GM21576 (cell line): ENCODE data around the gene AQP4.

Experiments used
- ATAC-seq: cut with Tn5 transposase; IDR thresholded peaks from one replicate; pipeline ENCODE4 v1.9.1; 2021; ENCODE audit warnings: mild to moderate bottlenecking, moderate library complexity; ENCODE audit not compliant: unreplicated experiment

AQP4 gene

DNA sequence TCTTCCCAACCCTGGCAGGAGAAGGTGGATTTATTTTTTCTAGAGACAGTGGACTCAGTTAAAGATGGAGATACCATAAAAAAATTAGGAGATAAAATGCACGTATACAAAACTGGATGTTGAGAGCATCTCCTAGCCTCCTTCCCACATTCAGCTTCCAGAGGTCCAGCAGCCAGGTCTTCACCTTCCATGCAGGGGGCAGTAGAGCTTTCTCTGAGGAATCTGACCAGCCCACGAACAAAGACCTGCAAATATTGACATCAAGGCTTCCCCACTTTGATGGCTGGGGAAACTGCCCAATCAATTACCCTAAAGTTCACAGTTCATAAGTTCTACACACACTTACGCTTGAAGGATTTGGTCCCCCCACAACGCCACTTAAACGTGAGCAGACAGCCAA is 24.5 kb downstream of the AQP4 start:
- ATAC-seq, result no peak

DNA sequence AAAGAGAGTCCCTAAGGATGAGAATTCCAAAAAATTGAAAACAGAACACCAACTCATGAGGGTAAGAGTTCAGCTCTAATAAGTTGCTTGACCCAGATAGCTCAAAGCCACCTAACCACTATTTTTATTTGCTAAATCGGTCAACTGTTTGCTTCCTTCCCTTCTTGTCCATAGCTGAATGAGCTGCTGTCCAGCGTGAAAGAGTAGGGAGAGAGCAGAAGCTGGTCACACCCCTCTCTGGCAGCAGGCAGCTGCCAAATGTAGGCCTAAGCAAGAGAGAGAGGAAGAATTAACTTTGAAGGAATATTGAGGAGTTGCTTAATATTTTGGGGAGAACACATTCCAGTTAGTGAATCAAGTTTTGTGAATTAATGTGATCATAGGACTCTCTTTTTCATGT is 25.9 kb downstream of the AQP4 start:
- no peak for ATAC-seq

DNA sequence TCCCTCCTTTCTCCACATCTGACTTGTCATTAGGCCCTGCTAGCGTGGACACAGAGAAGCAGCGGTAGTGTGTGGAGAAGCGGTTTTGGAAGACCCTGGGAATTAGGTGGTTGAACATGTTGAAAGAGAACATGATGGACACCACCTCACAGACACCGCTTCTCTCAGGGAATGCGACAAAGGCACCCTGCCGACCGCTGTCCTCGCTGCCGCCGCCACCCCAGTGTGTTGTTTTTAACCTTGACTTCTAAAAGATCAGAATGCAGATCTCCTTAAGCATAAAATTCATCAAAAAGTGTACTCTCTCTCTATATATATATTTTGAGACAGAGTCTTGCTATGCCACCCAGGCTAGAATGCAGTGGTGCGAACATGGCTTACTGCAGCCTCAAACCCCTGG is 33.2 kb downstream of the AQP4 start:
- ATAC-seq, result no peak

DNA sequence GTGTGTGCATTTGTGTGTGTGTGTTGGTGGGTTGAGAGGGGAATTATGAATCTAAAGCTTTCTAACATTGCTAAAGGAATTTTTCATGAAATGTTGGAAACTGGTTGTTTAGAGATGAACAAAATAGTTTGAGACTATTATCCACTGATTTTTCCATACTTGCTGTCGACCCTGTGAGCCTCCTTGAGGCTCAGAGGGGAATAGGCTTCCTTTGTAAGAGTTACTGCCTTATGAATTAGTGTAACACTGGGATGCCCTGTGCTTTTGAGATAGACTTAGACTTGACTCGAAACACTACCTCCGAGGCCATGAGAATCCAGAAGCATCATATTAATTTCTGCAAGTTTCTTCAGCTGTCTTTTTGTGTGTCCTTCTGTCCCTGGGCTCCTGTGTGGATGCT is 37.9 kb downstream of the AQP4 start:
- no peak for ATAC-seq

DNA sequence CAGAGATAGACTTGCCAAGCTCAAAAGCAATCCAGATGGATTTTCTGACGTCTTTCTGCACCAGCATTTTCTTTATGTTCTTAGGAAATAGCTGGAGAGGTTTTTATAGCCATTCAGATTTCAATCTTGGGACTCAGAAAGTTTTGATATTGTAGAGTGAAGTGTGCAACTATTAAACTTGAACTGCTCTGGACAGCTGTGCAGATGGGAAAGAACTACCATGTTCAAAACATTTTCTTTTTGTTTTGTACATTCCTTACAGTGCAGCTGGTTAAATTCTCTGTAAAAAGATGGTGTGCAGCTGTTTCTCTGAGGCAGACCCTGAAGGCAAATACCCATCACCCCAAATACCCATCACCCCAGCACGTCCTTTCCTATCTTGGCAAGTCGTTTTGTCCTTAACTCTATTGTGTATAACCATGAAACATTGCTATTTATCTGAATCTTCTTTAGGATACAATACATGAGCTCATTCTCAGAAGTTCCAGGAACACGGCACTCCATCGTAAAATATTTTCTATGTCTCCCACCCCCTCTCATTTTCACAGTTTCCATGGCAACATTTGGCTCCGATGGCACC is 38.8 kb downstream of the AQP4 start:
- ATAC-seq, result no peak

DNA sequence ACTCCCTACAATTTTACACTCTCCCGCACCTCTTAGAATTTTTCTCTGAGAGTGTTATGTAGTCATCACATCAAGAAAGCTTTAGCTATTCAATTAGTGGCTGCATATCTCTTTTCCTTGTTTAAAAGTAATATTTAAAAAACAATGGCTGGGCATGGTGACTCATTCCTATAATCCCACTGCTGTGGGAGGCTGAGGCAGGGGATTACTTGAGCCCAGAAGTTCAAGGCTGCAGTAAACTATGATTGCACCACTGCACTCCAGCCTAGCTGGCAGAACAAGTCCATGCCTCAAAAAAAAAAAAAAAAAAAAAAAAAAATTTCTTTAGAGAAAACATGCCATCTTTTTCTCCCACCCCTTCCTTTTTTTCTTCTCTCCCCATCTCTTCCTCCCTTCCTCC is 44.3 kb downstream of the AQP4 start:
- no peak for ATAC-seq

DNA sequence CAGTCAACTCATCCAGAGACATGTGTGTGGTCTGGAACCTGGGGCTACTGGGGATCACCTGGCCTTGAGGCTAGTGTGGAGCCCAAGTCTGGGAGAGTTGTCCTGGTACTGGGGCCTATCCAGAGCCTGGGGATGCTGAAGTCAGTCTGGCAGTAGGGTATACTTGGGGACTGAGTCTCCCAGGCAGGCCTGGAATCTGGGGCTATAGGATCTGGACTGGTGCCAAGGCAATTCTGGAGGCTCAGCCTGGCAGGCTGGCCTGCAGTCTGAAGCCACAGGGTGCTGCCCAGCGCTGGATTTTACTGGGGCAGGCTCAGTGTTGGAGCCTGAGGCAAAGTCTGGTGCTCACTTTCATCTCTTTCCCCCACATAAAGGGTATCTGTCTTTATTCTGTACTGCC is 46.5 kb downstream of the AQP4 start:
- no peak for ATAC-seq

DNA sequence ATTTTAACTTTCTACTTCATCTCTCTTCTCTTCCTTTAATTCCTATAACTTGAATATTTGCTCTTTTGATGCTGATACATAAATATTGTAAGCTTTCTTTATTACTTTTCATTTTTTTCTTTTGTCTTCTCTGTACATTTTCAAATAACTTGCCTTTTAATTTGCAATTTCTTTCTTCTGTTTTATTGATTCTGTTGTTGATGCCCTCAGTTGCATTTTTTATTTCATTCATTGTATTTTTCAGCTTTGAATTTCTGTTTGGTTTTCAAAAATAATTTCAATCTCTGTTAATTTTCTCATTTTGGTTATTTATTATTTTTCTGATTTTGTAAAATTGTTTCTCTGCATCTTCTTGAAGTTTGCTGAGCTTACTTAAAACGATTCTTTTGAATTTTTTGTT is 47.0 kb downstream of the AQP4 start:
- ATAC-seq, result no peak

DNA sequence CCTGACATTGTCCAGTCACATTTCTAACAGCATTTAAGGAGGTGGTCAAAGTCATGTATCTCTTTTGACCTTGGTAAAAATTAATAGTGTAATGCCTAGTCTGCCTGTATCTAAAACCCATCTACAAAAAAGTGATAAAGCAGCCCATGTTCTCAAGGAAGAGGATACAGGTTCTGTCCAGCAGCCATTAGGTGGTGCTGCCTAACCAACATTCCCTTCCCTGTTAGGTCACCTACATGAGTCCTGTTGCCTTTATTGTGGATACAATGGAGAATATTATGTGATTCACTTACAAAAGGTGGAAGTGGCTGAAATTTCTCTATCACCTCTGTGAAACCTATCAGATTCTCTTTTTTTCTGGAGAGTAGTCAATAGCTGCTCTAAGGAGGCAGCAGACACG is 52.5 kb downstream of the AQP4 start:
- ATAC-seq, result peak; percentile 70

DNA sequence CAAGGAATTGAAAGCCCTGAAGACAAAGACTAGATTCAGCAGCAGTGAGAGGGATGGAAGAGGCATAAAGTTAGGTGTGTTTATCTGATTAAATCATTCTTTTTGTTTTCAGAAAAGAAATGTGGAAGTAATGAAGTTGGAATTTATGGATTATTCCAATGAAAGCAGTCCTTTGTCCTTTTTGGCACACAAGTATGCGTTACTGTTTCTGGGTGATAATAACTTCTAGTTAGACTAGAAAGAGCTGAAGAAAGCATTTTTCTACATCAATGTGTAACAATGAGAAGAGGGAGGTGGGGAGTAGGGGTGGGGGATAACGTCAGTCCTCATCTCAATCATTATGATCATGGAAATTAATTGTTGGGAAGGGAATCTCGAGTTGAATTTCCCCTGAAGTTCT is 53.0 kb downstream of the AQP4 start:
- ATAC-seq, result no peak

DNA sequence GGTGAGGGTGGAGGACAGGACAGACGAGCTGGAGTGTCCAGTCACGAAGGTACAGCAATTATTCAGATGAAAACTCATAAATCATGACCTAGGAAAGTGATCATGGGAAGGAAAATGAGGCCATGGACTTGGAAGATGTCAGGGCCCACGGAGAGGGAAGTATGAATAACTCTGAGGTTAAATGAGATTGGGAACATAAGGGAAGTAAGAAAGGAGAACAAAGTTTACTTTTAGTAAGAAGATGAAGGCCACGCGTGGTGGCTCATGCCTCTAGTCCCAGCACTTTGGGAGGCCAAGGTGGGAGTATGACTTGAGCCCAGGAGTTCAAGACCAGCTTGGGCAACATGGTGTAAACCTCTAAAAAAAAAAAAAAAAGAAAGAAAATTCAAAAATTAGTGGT is 56.2 kb downstream of the AQP4 start:
- ATAC-seq, result no peak

DNA sequence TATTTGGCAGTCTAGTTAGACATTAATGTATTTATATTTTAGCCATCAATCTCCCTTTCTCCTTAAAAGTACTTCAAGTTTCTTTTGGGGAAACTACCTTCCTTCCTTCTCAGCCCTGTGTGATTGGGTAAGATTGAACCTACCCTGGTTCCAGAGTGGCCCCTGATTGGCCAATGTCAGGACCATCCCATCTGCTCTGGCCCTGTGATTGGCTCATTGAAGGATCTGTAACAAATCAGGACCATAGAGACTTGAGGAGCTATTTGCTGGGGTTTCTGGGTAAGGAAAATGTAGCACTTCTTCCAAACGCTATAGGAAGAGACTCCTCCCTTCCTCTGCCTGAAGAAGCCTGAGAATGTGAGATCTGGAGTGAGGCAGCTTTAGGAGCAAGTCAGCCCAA is 59.3 kb downstream of the AQP4 start:
- ATAC-seq, result no peak

DNA sequence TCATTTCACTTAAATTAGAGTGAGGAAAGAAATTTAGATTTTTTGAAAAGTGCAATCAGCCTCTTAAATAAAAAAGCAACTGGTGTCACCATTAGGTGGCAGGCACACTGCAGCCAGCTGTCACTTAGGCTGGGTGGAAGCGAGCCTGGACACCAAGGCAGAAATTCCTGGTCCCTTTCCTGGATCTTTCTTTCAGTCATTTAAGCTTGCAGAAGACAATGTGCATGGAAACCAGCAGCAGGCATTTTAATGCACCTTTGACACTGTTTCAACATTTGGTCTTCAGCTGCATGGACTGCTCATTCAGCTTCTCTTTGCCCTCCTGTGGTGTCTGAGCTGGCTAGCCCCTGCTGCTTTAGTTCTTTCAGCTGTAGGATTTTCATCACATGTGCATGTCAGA is 61.0 kb downstream of the AQP4 start:
- ATAC-seq, result no peak

DNA sequence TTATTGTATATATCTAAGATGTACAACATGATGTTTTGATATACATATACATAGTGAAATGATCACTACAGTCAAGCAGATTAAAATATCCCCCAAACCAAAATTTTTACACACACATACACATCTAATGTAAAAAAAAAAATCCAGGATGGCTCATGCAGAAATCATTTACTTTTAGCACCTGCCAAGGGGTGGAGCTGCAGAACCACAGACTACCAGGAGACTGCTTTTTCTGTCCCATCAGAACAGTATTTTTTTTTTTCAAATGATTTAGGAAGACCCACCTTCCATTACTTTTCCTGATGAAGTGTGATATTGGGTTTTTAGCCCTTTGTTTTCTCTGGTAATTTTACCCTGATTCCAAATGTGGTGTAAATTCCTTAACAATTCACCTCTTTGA is 61.9 kb downstream of the AQP4 start:
- no peak for ATAC-seq

DNA sequence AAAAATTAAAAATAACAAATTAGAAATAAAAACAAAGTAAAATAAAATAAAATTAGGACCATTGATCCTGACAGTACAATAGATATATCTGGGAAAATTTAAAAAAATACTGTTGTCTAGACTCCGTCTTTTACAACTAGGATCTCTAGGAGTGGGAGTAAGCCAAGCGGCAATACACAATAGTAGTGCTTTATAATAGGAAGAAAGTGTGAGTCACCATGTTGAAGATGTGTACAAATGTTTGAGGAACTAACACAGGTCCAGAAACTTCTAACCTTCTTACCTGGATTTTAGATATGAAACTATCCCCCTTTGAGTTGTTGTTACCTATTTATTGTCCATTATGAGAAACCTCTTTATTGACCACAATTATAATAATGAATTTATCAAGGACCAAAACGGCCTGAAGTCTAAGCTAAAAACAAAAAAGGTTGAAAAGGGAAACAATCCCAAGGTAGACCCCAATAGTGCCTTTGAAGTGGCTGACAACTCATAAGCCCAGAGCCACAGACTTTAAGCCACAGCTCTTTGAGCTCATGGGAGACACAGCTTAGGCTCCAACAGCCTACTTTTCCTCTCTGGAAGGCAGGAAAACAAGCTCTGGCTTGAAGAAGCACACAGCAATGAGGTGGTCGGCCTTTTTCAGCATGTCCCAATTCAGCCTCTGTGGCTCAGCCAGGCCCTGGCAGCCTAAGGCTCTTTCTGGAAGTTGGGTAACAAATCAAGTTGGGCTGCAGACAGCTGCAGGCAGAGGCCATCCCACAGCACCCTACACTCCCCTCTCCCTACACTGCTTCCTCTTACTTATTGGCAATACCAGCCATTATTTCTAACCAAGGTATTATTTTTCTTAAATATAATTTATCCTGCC is 62.9 kb downstream of the AQP4 start:
- no peak for ATAC-seq
